PC-9 (cell line): ENCODE results near the gene RHOBTB3. TPM values are rescaled to one million over a fixed set of nuclear protein-coding genes. Genes with fewer than 3 reads are reported as not detected.

Experiments used
- BruUV-seq: library from RNA; stranded (reverse); fragments of 400-500 nt; replicated peaks from 2 replicates; lab custom pipeline; 2021; lab: Mats Ljungman, UMichigan
- CTCF ChIA-PET: fragments of 300-600 bp; sonication (Branson Sonifier 250); formaldehyde crosslinking; loops from one replicate; lab custom pipeline; 2022; ENCODE audit warnings: antibody characterized with exemption; lab: Charles Lee
- POLR2A ChIA-PET: fragments of 300-600 bp; sonication (Branson Sonifier 250); formaldehyde crosslinking; loops from one replicate; lab custom pipeline; 2022; ENCODE audit warnings: antibody characterized with exemption; ENCODE audit not compliant: unreplicated experiment; lab: Charles Lee
- DNase-seq, 2 experiments: peaks; one replicate each; pipeline versions ENCODE4 v3.0.0 to v3.0.0-alpha.2; 2015 to 2022; ENCODE audit warnings: mixed read lengths in 1 of 2
- H2AFZ ChIP-seq: fragments of 200-600 bp; sonication (generic); 2 replicates; pipeline ENCODE4 v1.8.1; 2017; ENCODE audit warnings: antibody characterized with exemption
- H3F3A ChIP-seq: fragments of 200-600 bp; sonication (generic); 2 replicates; pipeline ENCODE4 v1.8.1; 2017; ENCODE audit warnings: antibody characterized with exemption, mild to moderate bottlenecking, low read depth; ENCODE audit not compliant: insufficient read depth
- H3K27ac ChIP-seq: fragments of 200-600 bp; sonication (generic); 2 replicates; pipeline ENCODE4 v1.6.1; 2016; ENCODE audit warnings: mixed run types
- H3K27me3 ChIP-seq: fragments of 200-600 bp; sonication (generic); 2 replicates; pipeline ENCODE4 v1.6.1; 2016; ENCODE audit warnings: low read depth, mixed run types; ENCODE audit not compliant: insufficient read depth
- H3K36me3 ChIP-seq: fragments of 200-600 bp; sonication (generic); 2 replicates; pipeline ENCODE4 v1.6.1; 2016; ENCODE audit warnings: low read depth, mixed run types
- H3K4me1 ChIP-seq: fragments of 200-600 bp; sonication (generic); replicated peaks from 2 replicates; pipeline ENCODE4 v1.6.1; 2016; ENCODE audit warnings: mixed run types; ENCODE audit not compliant: insufficient read depth
- H3K4me2 ChIP-seq: fragments of 200-600 bp; sonication (generic); 2 replicates; pipeline ENCODE4 v1.6.1; 2017; ENCODE audit warnings: mixed run types
- H3K4me3 ChIP-seq: fragments of 200-600 bp; sonication (generic); 2 replicates; pipeline ENCODE4 v1.6.1; 2016; ENCODE audit warnings: mixed run types
- H3K79me2 ChIP-seq: fragments of 200-600 bp; sonication (generic); 2 replicates; pipeline ENCODE4 v1.6.1; 2017; ENCODE audit warnings: low read depth, mixed run types
- H3K9me2 ChIP-seq: fragments of 200-600 bp; sonication (generic); 2 replicates; pipeline ENCODE4 v1.8.1; 2017; ENCODE audit warnings: mild to moderate bottlenecking; ENCODE audit not compliant: insufficient read depth
- H3K9me3 ChIP-seq: fragments of 200-600 bp; sonication (generic); 2 replicates; pipeline ENCODE4 v1.8.1; 2016; ENCODE audit warnings: low read depth; ENCODE audit not compliant: insufficient read depth
- H4K20me1 ChIP-seq: fragments of 200-600 bp; sonication (generic); 2 replicates; pipeline ENCODE4 v1.8.1; 2017; ENCODE audit not compliant: insufficient read depth
- CTCF ChIP-seq: fragments of 200-600 bp; sonication (generic); conservative IDR thresholded peaks from 2 replicates; pipeline ENCODE4 v1.6.1; 2017; ENCODE audit warnings: mixed run types, antibody characterized with exemption, mild to moderate bottlenecking, moderate library complexity
- EZH2 ChIP-seq: fragments of 200-600 bp; sonication (generic); IDR thresholded peaks from 2 replicates; pipeline ENCODE4 v1.8.0; 2017; ENCODE audit warnings: antibody characterized with exemption, low read depth
- intact Hi-C: fragments of 100-400 bp; cut with micrococcal nuclease; formaldehyde crosslinking; loops from one replicate; pipeline ENCODE4 v1.10.0; 2022; ENCODE audit not compliant: unreplicated experiment
- total RNA-seq: library from RNA; stranded (reverse); gene quantifications from 2 replicates; pipeline ENCODE4 v1.2.3, GENCODE V29; 2021

RHOBTB3 gene
- total RNA-seq, 1 experiment from 2014 or later, result 87.6 TPM

GRCh38 chr5:95730011-95730700, 980 bp upstream of the RHOBTB3 start:
- no peak for DNase-seq
- Histone ChIP-seq H3K9me2 (no peaks in the 10 kb centered on the region), H2AFZ (peak overlapping the region; percentile 94), H3K27ac (peak overlapping the region; percentile 56), H3K36me3 (0 out of 2 replicates have a peak, but pooled peaks cover 4% of the 10 kb centered on the region), H4K20me1 (no peaks in the 10 kb centered on the region), H3F3A (peaks cover 29% of the 10 kb centered on the region), H3K27me3 (no peaks in the 10 kb centered on the region), H3K4me3 (peak overlapping the region; percentile 73), H3K9me3 (no peaks in the 10 kb centered on the region), H3K4me1 (peaks cover 64% of the 10 kb centered on the region), H3K4me2 (peak overlapping the region; percentile 87), H3K79me2 (peaks cover 14% of the 10 kb centered on the region)
- TSS peak; percentile 22 for BruUV-seq
- TF ChIP-seq CTCF (no peak), EZH2 (no peak)
- intact Hi-C loops, result loop anchor here (5.0 kb wide), 2 partner anchors 33 to 83 kb away; partner anchors contain the start of gene RFESD
- ChIA-PET POLR2A (interaction anchor here (0.6 to 0.7 kb wide), 2 partner anchors 178 to 245 kb away, joined by 3 to 4 read pairs; no protein-coding TSS in a partner anchor), CTCF (interaction anchor here (0.6 to 0.8 kb wide), 2 partner anchors 15 to 57 kb away, joined by 4 to 5 read pairs; no protein-coding TSS in a partner anchor)

- Histone ChIP-seq H4K20me1 (no peaks in the 10 kb centered on the region), H3K4me3 (peak overlapping the region; percentile 73), H2AFZ (peak overlapping the region; percentile 94), H3K79me2 (peaks cover 14% of the 10 kb centered on the region), H3K4me1 (peaks cover 61% of the 10 kb centered on the region), H3K27me3 (no peaks in the 10 kb centered on the region), H3K27ac (no peak overlapping the region), H3K9me2 (no peaks in the 10 kb centered on the region), H3K9me3 (no peaks in the 10 kb centered on the region), H3K36me3 (0 out of 2 replicates have a peak, but pooled peaks cover 5% of the 10 kb centered on the region), H3K4me2 (peak overlapping the region; percentile 87), H3F3A (peaks cover 29% of the 10 kb centered on the region)
- ChIA-PET POLR2A (interaction anchor here (0.6 to 0.7 kb wide), 3 partner anchors 16 to 84 kb away, joined by 3 to 8 read pairs (median 5); no protein-coding TSS in a partner anchor), CTCF (interaction anchor here (0.6 to 1.0 kb wide), 2 partner anchors 10 to 67 kb away, joined by 3 to 13 read pairs; no protein-coding TSS in a partner anchor)
- BruUV-seq, result TSS peak; percentile 50
- TF ChIP-seq EZH2 (no peak), CTCF (no peak)
- intact Hi-C loops, result loop anchor here (1.0 to 5.0 kb wide), 3 partner anchors 35 to 85 kb away; partner anchors contain the start of gene RFESD
- peak in 1 of 2 experiments; percentile 33 for DNase-seq
Measured at GRCh38 chr5:95731571-95732554, 727 bp downstream of the RHOBTB3 start.
